GM12878 (cell line): ENCODE results near the gene FDPS.

Source experiments
- CHD2 ChIP-seq: IDR thresholded peaks from 2 replicates; pipeline ENCODE4 v1.6.1; 2011; ENCODE audit warnings: low read depth, low read length, improper control_type of control experiment, borderline replicate concordance
- FOXM1 ChIP-seq: IDR thresholded peaks from 2 replicates; pipeline ENCODE4 v1.6.1; 2012; ENCODE audit warnings: low read depth, mild to moderate bottlenecking, inconsistent platforms, low read length, moderate library complexity
- KDM1A ChIP-seq: fragments of 200-600 bp; sonication (generic); IDR thresholded peaks from 2 replicates; pipeline ENCODE4 v1.6.1; 2016; ENCODE audit warnings: borderline replicate concordance
- SPI1 ChIP-seq: IDR thresholded peaks from 2 replicates; pipeline ENCODE4 v1.6.1; 2011; ENCODE audit warnings: low read depth, mild to moderate bottlenecking, low read length, moderate library complexity, borderline replicate concordance; ENCODE audit not compliant: insufficient read depth
- ZBTB11 ChIP-seq: fragments of 450-650 bp; formaldehyde crosslinking; IDR thresholded peaks from 2 replicates; pipeline ENCODE4 v1.5.0; 2022; ENCODE audit warnings: mild to moderate bottlenecking, missing genetic modification characterization
- TF ChIP-seq, protein P1 (sequence below), 3 experiments: IDR thresholded peaks in 2 of 3; conservative IDR thresholded peaks in 1 of 3; 2 replicates each; pipeline ENCODE4 v1.5.1; 2011; ENCODE audit warnings: low read depth in 3 of 3, low read length in 3 of 3, mild to moderate bottlenecking in 3 of 3, control low read depth in 2 of 3, moderate library complexity in 2 of 3, inconsistent platforms in 1 of 3, mixed read lengths in 1 of 3; ENCODE audit not compliant: control insufficient read depth in 2 of 3, insufficient read depth in 1 of 3; ENCODE audit errors: extremely low read depth in 1 of 3

GRCh38 chr1:155307247-155307740 lies 1.4 kb upstream of the FDPS start:
- TF ChIP-seq KDM1A (no peak), CHD2 (no peak), ZBTB11 (no peak), FOXM1 (no peak), SPI1 (no peak)
- TF ChIP-seq, protein P1, sequence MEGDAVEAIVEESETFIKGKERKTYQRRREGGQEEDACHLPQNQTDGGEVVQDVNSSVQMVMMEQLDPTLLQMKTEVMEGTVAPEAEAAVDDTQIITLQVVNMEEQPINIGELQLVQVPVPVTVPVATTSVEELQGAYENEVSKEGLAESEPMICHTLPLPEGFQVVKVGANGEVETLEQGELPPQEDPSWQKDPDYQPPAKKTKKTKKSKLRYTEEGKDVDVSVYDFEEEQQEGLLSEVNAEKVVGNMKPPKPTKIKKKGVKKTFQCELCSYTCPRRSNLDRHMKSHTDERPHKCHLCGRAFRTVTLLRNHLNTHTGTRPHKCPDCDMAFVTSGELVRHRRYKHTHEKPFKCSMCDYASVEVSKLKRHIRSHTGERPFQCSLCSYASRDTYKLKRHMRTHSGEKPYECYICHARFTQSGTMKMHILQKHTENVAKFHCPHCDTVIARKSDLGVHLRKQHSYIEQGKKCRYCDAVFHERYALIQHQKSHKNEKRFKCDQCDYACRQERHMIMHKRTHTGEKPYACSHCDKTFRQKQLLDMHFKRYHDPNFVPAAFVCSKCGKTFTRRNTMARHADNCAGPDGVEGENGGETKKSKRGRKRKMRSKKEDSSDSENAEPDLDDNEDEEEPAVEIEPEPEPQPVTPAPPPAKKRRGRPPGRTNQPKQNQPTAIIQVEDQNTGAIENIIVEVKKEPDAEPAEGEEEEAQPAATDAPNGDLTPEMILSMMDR (IDR thresholded peaks at IDR 0.05 in 2 of 3, conservative IDR thresholded peaks at IDR 0.05 in 1 of 3; ENCODE audit: control insufficient read depth in 2 of 3, extremely low read depth in 1 of 3, insufficient read depth in 1 of 3, low read depth in 3 of 3, low read length in 3 of 3): peak; percentile 34 to 39 (median 35); a peak in 3 of 6 replicates
